ENCODE results near the gene ZNF708. TPM values are rescaled to one million over a fixed set of nuclear protein-coding genes. Genes with fewer than 3 reads are reported as not detected.

The ZNF708 gene
- total and polyA plus RNA-seq, 9 of the 15 experiments (the other 6 are each of a cell fraction or from before 2014, with no cell fraction given): 2.9 to 11.9 (median 6.7) TPM

DNA sequence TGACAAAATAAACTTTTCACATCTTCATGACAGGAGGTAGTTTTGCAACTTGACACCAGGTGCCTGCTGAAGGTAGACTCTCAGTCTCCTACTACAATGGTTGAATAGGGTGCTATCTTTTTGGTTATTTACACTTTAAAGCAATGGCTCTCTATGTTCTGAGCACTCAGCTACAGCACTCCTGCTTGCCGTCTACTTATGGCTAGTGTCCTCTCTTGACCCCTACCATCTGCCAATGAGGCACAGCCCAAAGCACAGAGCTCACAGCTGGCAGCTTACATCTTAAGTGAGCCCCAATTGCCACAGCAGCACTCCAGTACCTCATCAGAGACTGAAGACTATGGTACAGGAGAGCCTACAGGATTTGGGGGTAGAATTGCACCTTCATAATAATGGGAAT lies 11.4 kb downstream of the ZNF708 start:
- BruUV-seq (replicated peaks): no TSS peak
- H3K4me1 ChIP-seq (replicated peaks in 1 of 2; ENCODE audit: control insufficient read depth in 2 of 2, insufficient read depth in 2 of 2, low read length in 2 of 2): peaks cover 2 to 6% of the 10 kb centered on the region in 2 experiments; a peak in 4 of 5 replicates
- ATAC-seq (no peak), FAIRE-seq (peak; percentile 40), DNase-seq (ENCODE audit: extremely low read depth in 1 of 4, low spot score in 3 of 4) (no peak)
- H3K27ac ChIP-seq (ENCODE audit: extremely low read depth, low read depth, low read length): no peak overlapping the region
- H3K4me3 ChIP-seq: no peak overlapping the region
- H3K27me3 ChIP-seq (ENCODE audit: control insufficient read depth in 2 of 2, insufficient read depth in 2 of 2, low read length in 2 of 2): no peaks in the 10 kb centered on the region
- 53% methylated on average over 1 of the region's 1 CpG for WGBS (ENCODE audit: insufficient coverage, low coverage, missing lambda C conversion rate)
- no peaks in the 10 kb centered on the region for H4K20me1 ChIP-seq (replicated peaks; ENCODE audit: control insufficient read depth, insufficient read depth, low read length)
- no peaks in the 10 kb centered on the region for H3K36me3 ChIP-seq (ENCODE audit: control insufficient read depth, insufficient read depth, low read length)
- TF ChIP-seq, protein P1, sequence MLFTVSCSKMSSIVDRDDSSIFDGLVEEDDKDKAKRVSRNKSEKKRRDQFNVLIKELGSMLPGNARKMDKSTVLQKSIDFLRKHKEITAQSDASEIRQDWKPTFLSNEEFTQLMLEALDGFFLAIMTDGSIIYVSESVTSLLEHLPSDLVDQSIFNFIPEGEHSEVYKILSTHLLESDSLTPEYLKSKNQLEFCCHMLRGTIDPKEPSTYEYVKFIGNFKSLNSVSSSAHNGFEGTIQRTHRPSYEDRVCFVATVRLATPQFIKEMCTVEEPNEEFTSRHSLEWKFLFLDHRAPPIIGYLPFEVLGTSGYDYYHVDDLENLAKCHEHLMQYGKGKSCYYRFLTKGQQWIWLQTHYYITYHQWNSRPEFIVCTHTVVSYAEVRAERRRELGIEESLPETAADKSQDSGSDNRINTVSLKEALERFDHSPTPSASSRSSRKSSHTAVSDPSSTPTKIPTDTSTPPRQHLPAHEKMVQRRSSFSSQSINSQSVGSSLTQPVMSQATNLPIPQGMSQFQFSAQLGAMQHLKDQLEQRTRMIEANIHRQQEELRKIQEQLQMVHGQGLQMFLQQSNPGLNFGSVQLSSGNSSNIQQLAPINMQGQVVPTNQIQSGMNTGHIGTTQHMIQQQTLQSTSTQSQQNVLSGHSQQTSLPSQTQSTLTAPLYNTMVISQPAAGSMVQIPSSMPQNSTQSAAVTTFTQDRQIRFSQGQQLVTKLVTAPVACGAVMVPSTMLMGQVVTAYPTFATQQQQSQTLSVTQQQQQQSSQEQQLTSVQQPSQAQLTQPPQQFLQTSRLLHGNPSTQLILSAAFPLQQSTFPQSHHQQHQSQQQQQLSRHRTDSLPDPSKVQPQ (CRISPR knock-in tag; IDR thresholded peaks at IDR 0.05; ENCODE audit: borderline replicate concordance): no peak
- TF ChIP-seq RBBP5 (IDR thresholded peaks at IDR 0.05; ENCODE audit: borderline replicate concordance, insufficient read depth, low read length, poor library complexity, severe bottlenecking) (no peak), POLR2AphosphoS2 (IDR thresholded peaks at IDR 0.05; ENCODE audit: low read length) (no peak), SP1 (CRISPR knock-in tag; IDR thresholded peaks at IDR 0.05) (no peak), SMARCC2 (IDR thresholded peaks at IDR 0.05; ENCODE audit: low read depth) (no peak)
- TF ChIP-seq, protein P2, sequence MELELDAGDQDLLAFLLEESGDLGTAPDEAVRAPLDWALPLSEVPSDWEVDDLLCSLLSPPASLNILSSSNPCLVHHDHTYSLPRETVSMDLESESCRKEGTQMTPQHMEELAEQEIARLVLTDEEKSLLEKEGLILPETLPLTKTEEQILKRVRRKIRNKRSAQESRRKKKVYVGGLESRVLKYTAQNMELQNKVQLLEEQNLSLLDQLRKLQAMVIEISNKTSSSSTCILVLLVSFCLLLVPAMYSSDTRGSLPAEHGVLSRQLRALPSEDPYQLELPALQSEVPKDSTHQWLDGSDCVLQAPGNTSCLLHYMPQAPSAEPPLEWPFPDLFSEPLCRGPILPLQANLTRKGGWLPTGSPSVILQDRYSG (tag; conservative IDR thresholded peaks at IDR 0.05; ENCODE audit: low read depth): no peak
- TF ChIP-seq, protein P3, sequence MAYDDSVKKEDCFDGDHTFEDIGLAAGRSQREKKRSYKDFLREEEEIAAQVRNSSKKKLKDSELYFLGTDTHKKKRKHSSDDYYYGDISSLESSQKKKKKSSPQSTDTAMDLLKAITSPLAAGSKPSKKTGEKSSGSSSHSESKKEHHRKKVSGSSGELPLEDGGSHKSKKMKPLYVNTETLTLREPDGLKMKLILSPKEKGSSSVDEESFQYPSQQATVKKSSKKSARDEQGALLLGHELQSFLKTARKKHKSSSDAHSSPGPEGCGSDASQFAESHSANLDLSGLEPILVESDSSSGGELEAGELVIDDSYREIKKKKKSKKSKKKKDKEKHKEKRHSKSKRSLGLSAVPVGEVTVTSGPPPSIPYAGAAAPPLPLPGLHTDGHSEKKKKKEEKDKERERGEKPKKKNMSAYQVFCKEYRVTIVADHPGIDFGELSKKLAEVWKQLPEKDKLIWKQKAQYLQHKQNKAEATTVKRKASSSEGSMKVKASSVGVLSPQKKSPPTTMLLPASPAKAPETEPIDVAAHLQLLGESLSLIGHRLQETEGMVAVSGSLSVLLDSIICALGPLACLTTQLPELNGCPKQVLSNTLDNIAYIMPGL (CRISPR knock-in tag; IDR thresholded peaks at IDR 0.05): no peak
- no peak overlapping the region for H2AFZ ChIP-seq (ENCODE audit: low read depth, low read length)
- in situ Hi-C loops (cut with MboI): no loop called here
- no peaks in the 10 kb centered on the region for H3K9me3 ChIP-seq (replicated peaks; ENCODE audit: control insufficient read depth, insufficient read depth, low read depth, low read length)
- POLR2A ChIA-PET: interaction anchor here (1.3 kb wide), 1 partner anchor 11 kb away, joined by 4 read pairs; the partner anchor contains the start of gene ZNF708
- H3K79me2 ChIP-seq (ENCODE audit: control insufficient read depth, insufficient read depth, low read length): peaks cover 24% of the 10 kb centered on the region
- intact Hi-C loops (cut with micrococcal nuclease): no loop called here
- no peak overlapping the region for H3K4me2 ChIP-seq (ENCODE audit: insufficient read depth, low read length)
- H3K9ac ChIP-seq (ENCODE audit: insufficient read depth in 1 of 2, low read depth in 2 of 2, low read length in 2 of 2): no peak overlapping the region
- no peaks in the 10 kb centered on the region for H3K9me1 ChIP-seq (ENCODE audit: control insufficient read depth, insufficient read depth, low read length)
- CTCF ChIA-PET (ENCODE audit: low intra/inter-chr PET ratio): no interaction called here

Measured in K562 (cell line).